HG02938 (cell line): ENCODE results near the gene URAD.
A peak's percentile ranks its signal among the peaks of the same experiment; 100 is the strongest.

Experiments
- ATAC-seq: cut with Tn5 transposase; IDR thresholded peaks from one replicate; pipeline ENCODE4 v1.9.1; 2021; ENCODE audit warnings: mild to moderate bottlenecking, moderate library complexity; ENCODE audit not compliant: unreplicated experiment

URAD gene

DNA sequence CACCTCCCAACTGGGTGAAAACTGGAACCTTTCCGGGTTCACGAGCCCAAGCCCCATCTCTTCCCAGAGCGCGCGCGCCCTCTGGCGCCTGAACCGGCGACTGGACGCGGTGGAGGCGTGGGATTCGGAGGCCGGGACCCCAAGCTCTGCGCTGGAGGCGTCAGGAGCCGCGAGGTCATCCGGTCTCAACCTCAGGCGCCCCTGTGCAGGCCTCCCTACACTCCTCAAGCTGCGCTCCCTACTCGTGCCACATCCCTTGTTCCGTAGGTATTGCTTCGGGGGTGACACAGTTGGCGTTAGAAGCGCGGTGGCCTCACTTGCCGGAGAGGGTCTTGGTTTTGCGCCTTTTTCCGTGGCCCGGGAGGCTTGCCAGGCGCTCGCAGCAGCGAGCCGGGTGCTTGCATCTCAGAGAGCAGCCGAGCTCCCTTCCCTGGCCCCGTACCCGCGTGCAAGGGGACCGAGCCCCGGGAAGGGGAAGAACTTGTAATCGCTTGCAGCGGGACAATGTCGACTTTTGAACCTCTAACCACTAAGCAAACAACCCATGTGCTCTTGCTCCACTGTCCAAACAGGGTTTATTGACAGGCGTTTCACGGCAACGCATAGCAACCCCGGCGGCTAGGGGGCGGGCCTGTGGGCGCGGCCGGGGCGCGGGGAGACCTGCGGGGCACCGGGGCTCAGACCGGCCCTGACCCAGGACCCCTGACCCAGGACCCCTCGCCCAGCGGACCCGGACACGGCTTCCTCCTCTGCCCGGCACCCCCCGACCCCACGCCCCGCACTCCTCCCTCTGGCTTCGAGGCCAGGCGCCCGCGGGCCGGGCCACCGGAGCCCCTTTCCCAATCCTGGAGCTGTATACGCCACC is 27.9 kb downstream of the URAD start:
- peak; percentile 55 for ATAC-seq

DNA sequence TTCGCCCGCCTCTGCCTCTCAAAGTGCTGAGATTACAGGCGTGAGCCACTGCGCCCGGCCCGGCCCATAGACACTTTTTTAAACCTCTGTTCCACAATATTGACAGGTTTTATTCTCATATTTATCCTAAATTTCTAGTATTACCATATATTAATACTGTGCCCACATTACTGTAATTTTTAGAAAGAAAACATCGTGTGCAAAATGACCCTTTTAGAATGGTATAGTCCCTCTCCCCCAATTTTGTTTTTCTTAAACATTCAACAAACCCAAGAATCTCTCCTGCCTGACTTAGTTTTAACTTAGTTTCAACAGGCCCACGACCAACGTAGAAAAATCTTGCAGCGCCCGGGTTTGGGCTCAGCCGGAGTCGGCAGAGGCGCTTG is 28.5 kb downstream of the URAD start:
- ATAC-seq: no peak

DNA sequence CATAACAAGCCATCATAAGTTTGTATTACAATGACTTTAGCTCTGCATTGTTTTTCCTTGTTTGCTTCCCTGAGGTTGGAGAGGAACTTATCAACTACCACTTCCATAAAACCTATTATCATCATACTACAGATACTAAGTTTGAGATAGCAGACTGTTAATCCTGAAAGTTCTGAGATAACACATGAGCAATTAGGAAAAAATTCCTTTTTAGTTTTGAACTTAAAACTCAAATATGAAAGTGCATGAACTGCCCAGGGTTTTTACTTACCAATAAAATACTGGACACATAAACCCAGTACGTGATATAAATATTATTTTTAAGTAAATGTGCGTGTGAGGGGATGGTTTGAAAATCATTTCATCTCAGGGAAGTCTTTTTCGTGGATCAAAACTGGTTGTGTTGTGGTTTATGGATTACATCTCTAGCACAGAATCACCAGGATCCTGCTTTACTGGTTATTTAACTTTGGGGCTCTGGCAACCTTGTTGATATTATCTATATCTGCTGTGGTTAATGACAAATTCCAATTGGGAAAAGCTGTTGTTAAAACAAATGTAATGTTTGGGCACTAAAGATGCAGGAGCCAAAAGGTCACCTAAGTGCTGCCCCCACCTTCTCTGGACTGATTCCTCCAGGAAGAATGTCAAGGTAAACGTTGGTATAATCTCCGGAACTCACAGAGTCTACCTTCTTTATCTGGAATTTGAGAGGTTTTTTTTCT is 31.8 kb downstream of the URAD start:
- no peak for ATAC-seq

DNA sequence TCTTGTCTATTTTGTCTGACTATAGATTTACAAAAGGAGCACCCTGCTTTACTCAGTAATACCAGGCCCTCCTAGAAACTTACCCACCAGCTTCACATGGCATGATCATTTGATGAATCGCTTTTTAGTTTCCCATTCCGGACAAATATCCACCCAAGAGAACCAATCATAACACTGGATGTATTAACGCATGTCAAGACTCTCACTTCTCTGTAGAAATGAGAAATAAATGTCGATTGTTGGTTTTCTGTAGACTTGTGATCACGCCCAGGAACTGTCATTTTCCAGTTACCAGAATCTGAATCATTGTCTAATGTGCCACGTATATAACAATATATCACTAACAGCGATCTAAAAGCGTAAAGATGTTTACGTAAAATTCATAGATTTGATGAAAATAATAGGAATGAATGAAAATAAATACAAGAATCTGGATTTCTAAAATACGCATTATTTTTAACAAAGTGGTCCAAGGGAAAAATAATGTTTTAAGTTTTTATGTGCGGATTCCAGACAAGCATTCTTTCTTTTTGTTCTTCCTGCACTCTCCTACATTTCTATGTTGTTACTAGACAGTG is 33.4 kb downstream of the URAD start:
- ATAC-seq: no peak

DNA sequence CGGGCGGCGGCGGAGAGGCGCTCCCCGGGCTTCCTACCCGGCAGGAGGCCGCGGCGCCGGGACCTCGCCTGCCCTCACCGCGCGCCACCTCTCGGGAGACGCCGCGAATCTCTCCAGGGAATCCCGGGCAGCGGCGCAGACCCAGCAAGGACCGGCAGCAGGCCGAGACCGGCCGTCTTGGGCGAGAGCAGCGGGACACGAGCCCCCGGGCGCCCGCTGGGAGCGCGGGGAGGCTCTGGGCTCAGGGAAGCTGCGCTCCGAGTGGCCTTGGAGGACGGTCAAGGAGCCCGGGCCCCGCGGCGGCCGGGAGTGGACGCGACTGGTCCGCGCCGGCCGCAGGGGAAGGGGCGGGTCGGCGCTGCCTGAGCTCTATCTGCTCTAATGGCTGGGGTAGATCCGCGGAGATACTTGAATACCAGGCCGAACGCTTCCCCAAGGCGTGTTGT is 34.1 kb downstream of the URAD start:
- peak; percentile 25 for ATAC-seq

DNA sequence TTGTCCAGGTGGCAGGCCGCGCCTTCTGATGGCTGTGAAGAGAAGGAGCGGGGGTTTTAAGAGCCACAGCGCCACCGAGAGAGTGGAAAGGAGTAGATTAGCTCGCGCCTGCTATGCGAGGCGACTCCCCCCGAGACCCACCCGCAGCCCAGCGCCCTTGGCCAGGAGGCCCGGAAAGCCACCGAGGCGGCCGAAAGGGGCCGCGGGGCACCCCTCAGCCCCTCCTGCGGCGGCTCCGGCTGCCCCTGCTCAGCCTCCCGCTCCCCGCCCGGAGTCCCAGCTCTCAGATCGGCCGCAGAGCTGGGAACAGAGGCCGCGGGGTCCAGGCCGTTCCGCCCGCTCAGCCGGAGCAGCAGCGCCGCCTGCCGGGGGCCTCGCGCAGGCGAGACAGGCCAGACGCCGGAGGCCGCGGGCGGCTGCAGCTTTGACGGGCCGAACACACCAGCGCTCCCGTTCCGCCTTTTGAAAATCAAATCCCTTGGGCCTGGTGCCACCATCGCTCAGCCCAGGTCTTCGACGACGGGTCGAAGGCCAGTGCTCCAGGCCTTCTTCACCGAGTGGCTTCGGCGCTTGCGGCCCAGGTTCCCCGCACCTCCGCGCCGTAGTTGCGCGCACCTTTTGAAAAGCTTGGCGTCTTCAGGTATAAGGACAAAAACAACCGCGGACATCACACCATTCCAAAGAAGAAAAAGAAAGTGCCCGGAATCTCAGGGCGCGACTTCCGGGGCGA is 34.7 kb downstream of the URAD start:
- peak; percentile 75 for ATAC-seq

DNA sequence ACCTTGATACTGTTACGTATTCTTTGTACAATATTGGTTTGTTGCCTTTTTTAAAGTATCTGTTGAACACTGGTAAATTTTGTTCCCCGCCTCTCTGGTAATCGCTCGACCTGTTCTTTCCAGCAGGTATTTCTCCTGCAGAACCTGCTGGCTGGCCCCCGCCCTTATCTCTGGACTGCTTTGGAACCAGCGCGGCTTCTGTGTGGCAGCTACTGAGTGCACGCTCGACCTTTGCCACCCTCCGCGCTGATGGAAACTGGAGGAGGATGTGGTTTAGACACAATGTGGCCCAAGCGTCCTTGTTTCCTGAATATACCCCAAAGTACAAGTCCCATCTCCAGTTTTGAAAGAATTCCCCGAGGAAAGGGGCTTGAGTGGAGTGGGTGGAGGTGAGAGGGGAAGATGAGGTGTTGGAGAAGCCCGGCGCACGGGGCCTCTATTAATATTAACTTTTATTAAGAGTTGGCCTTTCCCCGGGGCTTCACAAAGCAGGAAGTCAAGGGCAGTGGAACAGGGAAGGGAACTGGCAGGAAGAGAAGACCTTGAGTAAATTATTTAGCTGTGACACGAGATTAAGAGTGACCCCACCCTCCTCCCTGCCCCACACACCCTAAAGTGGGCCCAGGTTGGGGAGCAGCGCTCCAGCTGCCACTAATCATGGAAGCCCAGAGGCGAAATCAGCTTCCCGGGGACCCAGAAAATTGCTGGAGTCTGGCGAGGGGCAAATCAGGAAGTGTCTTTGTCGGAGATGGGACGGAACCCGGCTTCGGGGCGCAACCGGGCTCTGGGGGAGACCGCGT is 35.4 kb downstream of the URAD start:
- no peak for ATAC-seq

DNA sequence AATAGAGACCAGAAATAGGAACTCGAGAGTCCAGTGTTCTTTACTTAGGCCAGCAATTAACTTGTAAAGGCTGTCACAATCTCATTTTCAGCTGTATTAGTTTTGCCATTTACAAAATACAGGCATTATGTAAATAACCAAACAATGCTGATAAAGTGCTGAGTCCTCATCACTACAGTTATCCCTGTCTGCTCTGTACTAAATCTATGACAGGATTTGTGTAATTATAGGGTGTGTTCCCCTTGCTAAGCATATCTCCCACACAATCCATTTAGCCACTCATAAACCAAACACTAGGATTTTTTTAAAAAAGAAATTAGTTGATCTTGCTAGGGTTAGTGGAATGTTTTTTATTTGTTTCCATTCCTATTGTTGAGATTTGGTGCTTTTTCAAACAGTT is 45.5 kb downstream of the URAD start:
- no peak for ATAC-seq

DNA sequence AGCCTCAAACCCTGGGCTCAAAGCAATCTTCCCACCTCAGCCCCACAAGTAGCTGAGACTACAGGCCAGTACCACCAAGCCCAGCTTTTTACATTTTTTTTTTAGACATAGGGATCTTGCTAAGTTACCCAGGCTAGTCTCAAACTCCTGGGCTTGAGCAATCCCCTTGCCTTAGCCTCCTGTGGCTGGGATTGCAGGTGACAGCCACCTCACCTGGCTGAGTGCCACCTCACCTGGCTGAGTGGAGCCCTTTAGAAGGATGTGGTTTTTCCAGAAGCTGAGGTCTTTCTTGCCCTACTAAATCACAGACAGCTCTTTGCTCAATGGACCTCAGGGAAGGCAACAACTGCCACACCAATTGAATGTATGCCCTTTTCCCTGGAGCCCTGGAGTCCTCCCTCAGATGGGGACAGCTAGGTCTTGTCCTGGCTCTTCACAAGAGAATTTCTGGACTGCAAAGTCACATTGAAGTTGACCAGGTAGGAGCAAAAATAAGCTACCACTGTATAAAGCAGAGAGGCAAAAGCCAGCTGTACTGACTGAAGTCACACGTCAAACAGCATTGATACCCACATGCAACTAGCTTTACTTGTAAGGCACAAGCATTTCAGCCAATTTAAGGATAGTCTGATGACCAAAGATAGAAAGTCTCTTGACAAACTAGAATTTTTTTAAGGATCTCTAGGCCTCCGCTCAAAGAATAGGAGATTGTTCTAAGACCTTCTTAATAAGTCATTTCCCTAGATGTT is 54.7 kb downstream of the URAD start:
- ATAC-seq: no peak

DNA sequence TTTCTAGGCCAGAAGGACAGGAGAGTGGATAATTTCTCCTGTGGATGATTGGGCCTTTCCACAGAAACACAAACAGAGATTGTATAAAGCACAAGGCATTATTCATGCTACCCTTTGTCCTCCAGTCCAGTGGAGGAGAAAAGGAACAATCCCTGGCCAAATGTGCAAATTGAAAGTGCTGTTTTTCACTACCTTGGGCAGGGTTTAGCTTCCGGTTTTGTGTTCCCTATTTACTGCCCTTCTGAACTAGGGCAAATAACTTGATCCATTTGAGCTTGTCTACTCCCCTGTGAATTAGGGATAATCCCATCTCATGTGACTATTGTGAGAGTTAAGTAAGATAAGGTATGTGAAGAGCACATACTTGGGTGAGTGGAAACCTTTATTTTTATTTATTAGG is 55.4 kb downstream of the URAD start:
- ATAC-seq: no peak

DNA sequence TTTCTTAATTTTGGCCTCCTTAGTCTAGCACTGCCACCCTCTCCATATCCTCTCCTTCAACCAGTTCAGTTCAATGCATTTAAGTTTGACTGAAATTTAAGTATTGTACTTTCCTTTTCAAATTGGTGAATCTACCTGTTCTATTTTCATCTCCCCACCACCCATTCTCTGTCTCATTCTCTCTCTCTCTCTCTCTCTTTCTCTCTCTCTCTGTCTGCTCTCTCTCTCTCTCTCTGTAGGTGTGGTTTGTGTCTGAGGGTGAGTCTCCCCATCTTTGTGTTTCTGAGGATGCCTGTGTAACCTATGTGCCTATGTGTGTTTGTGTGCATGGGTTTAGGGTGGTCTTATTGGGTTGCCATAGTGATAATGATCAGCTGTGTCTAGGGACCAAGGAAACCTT is 58.6 kb downstream of the URAD start:
- ATAC-seq: no peak

DNA sequence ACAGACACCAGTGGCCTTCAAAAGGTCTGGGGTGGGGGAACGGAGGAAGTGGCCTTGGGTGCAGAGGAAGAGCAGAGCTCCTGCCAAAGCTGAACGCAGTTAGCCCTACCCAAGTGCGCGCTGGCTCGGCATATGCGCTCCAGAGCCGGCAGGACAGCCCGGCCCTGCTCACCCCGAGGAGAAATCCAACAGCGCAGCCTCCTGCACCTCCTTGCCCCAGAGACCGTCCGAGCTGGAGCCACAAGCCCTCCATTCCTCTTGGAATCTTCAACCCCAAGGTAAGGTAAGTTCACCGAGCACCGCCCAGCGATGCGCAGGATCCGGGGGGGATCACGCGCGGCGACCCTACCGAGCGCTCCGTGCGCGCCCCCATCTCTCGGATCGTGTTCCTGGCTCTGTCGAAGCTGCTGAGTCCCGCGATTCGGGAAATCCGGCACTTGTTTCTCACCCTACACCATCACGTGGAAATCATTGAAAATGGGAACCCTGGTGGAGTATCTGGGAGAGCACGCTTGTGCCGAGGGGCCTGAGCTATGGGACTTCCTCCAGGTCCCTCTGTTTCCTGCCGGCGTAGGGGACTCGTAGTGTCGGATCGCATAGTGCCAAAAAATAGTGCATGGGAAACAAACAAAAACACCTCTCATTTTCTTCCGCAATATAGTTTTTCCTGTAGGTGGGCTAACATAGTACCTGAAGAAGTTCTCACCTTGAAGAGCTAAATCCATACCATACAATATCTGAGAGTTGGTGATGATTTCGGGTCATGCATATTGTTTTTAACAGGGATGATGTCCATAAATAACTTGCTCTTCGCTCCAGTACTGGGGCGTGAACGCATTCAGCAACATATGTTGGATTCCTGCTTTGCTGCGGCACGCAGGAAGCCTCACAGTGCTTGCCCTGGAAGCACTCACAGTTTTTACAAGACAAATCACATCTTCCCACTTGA is 59.4 kb downstream of the URAD start:
- ATAC-seq: no peak

DNA sequence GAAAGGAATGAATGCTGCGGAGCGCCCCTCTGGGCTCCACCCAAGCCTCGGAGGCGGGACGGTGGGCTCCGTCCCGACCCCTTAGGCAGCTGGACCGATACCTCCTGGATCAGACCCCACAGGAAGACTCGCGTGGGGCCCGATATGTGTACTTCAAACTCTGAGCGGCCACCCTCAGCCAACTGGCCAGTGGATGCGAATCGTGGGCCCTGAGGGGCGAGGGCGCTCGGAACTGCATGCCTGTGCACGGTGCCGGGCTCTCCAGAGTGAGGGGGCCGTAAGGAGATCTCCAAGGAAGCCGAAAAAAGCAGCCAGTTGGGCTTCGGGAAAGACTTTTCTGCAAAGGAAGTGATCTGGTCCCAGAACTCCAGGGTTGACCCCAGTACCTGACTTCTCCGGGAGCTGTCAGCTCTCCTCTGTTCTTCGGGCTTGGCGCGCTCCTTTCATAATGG is 60.1 kb downstream of the URAD start:
- no peak for ATAC-seq
